Nephron progenitor cell (in vitro differentiated cells): ENCODE results near the gene TMEM94.

Source experiments
- DNase-seq: peaks from one replicate; pipeline ENCODE4 v3.0.0; 2021
- H3K27ac Mint-ChIP-seq: 2 replicates; pipeline ENCODE4 v1.8.0; 2021; ENCODE audit warnings: mild to moderate bottlenecking, moderate library complexity, mixed read lengths
- H3K27me3 Mint-ChIP-seq: 2 replicates; pipeline ENCODE4 v1.8.0; 2021; ENCODE audit warnings: mild to moderate bottlenecking, low read depth, mixed read lengths; ENCODE audit not compliant: poor library complexity
- H3K36me3 Mint-ChIP-seq: 2 replicates; pipeline ENCODE4 v1.8.0; 2021; ENCODE audit warnings: low read depth, mixed read lengths
- H3K4me1 Mint-ChIP-seq: 2 replicates; pipeline ENCODE4 v1.8.0; 2021; ENCODE audit warnings: mixed read lengths
- H3K4me3 Mint-ChIP-seq: 2 replicates; pipeline ENCODE4 v1.8.0; 2021; ENCODE audit warnings: mild to moderate bottlenecking, moderate library complexity, mixed read lengths
- H3K9me3 Mint-ChIP-seq: 2 replicates; pipeline ENCODE4 v1.8.0; 2021; ENCODE audit warnings: mild to moderate bottlenecking, moderate library complexity, mixed read lengths
- TF ChIP-seq, protein P1 (sequence below): fragments of 200-600 bp; sonication (generic); IDR thresholded peaks from 2 replicates; pipeline ENCODE4 v1.5.0; 2021; ENCODE audit warnings: antibody characterized with exemption

TMEM94 gene

DNA sequence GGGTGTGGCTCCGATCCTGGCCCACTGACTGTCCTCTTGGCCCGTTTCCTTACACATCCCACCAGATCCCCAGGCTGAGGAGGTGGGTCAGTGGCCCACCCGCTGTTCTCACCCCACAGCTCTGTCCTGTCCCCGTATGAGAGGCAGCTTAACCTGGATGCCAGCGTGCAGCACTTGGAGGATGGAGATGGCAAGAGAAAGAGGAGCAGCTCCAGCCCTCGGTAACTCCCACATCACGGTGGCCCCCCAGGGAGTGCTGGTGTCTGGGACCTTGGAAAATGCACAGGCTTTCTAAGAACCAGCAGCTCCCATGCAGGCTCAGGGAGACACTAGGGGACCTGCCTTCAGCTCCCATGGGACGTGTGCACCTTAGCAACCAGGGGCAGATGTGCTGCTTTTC lies 64.9 kb downstream of the TMEM94 start:
- TF ChIP-seq, protein P1, sequence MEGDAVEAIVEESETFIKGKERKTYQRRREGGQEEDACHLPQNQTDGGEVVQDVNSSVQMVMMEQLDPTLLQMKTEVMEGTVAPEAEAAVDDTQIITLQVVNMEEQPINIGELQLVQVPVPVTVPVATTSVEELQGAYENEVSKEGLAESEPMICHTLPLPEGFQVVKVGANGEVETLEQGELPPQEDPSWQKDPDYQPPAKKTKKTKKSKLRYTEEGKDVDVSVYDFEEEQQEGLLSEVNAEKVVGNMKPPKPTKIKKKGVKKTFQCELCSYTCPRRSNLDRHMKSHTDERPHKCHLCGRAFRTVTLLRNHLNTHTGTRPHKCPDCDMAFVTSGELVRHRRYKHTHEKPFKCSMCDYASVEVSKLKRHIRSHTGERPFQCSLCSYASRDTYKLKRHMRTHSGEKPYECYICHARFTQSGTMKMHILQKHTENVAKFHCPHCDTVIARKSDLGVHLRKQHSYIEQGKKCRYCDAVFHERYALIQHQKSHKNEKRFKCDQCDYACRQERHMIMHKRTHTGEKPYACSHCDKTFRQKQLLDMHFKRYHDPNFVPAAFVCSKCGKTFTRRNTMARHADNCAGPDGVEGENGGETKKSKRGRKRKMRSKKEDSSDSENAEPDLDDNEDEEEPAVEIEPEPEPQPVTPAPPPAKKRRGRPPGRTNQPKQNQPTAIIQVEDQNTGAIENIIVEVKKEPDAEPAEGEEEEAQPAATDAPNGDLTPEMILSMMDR: no peak
- Mint-ChIP-seq H3K36me3 (peaks cover 36% of the 10 kb centered on the region), H3K4me1 (peaks cover 18% of the 10 kb centered on the region), H3K9me3 (no peaks in the 10 kb centered on the region), H3K4me3 (no peak overlapping the region), H3K27ac (no peak overlapping the region), H3K27me3 (peaks cover 30% of the 10 kb centered on the region)
- DNase-seq: no peak

DNA sequence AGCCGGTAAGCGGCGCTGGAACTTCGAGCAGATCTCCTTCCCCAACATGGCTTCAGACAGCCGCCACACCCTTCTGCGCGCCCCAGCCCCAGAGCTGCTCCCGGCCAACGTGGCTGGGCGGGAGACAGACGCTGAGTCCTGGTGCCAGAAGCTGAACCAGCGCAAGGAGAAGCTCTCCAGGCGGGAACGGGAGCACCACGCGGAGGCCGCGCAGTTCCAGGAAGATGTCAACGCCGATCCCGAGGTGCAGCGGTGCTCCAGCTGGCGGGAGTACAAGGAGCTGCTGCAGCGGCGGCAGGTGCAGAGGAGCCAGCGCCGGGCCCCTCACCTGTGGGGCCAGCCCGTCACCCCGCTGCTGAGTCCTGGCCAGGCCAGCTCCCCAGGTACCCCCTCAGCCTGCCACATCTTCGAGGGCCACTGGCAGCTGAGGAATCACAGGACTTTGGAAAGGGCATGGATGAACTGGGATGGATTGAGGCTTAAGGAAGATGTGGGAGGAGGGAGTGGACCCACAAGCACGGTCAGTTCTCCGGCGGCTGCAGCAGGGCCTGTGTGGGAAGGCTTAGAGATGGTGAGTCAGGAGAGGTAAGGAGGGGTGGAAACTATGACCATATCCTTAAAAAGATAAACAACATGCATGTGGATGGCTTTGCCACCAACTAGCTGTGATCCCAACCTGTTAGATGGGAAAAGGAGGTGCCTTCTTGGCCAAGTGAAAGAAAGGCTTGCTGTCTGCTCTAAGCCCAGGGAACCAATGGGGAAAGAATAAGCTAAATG lies 65.7 kb downstream of the TMEM94 start:
- Mint-ChIP-seq H3K4me3 (no peak overlapping the region), H3K9me3 (no peaks in the 10 kb centered on the region), H3K36me3 (peaks cover 36% of the 10 kb centered on the region), H3K27ac (no peak overlapping the region), H3K27me3 (peaks cover 39% of the 10 kb centered on the region), H3K4me1 (peaks cover 18% of the 10 kb centered on the region)
- DNase-seq: no peak
- TF ChIP-seq, protein P1: no peak

- TF ChIP-seq, protein P1: no peak
- DNase-seq: no peak
- peaks cover 5% of the 10 kb centered on the region for H3K4me1 Mint-ChIP-seq
- H3K9me3 Mint-ChIP-seq: no peaks in the 10 kb centered on the region
- peak overlapping the region; percentile 38 for H3K4me3 Mint-ChIP-seq
- H3K27ac Mint-ChIP-seq: no peak overlapping the region
- H3K27me3 Mint-ChIP-seq: peaks cover 47% of the 10 kb centered on the region
- peaks cover 24% of the 10 kb centered on the region for H3K36me3 Mint-ChIP-seq
Observed at GRCh38 chr17:75523647-75524046, 67.2 kb downstream of the TMEM94 start.

GRCh38 chr17:75524269-75524969 lies 68.0 kb downstream of the TMEM94 start:
- TF ChIP-seq, protein P1: no peak
- H3K4me3 Mint-ChIP-seq: peak overlapping the region; percentile 55
- no peak overlapping the region for H3K27ac Mint-ChIP-seq
- peaks cover 5% of the 10 kb centered on the region for H3K4me1 Mint-ChIP-seq
- H3K36me3 Mint-ChIP-seq: peaks cover 18% of the 10 kb centered on the region
- peaks cover 50% of the 10 kb centered on the region for H3K27me3 Mint-ChIP-seq
- H3K9me3 Mint-ChIP-seq: no peaks in the 10 kb centered on the region
- DNase-seq: no peak

GRCh38 chr17:75524970-75525805 lies 68.8 kb downstream of the TMEM94 start, which contains the start of gene LLGL2:
TSS of gene LLGL2 (plus strand) at chr17:75525697. CDS start at chr17:75543427, 17,730 bp downstream.
- DNase-seq: peak; percentile 80
- H3K36me3 Mint-ChIP-seq: peaks cover 13% of the 10 kb centered on the region
- peaks cover 52% of the 10 kb centered on the region for H3K27me3 Mint-ChIP-seq
- H3K9me3 Mint-ChIP-seq: no peaks in the 10 kb centered on the region
- H3K4me3 Mint-ChIP-seq: peak within 1 kb of the TSS; percentile 72
- H3K27ac Mint-ChIP-seq: no peak within 1 kb of the TSS
- TF ChIP-seq, protein P1: no peak
- peaks cover 5% of the 10 kb centered on the region for H3K4me1 Mint-ChIP-seq
